A673 (cell line): Measurements from ENCODE around the gene VWA5B2. TPM values are rescaled to one million over a fixed set of nuclear protein-coding genes. Genes with fewer than 3 reads are reported as not detected.
A peak's percentile ranks its signal among the peaks of the same experiment; 100 is the strongest.
"Not testable (repeated sequence)": the region's sequence is repeated elsewhere in the genome, so short reads cannot be mapped to it uniquely, and the experiment has no call there.

Experiments used
- BruUV-seq: library from RNA; stranded (reverse); fragments of 400-500 nt; replicated peaks from 2 replicates; lab custom pipeline; 2021; lab: Mats Ljungman, UMichigan
- CTCF ChIA-PET: fragments of 300-600 bp; sonication (Branson Sonifier 250); formaldehyde crosslinking; loops from one replicate; lab custom pipeline; 2022; ENCODE audit warnings: antibody characterized with exemption; lab: Charles Lee
- POLR2A ChIA-PET: fragments of 300-600 bp; sonication (Branson Sonifier 250); formaldehyde crosslinking; loops from one replicate; lab custom pipeline; 2022; ENCODE audit warnings: antibody characterized with exemption; ENCODE audit not compliant: low non-redundant PET; lab: Charles Lee
- DNase-seq: peaks from one replicate; pipeline ENCODE4 v3.0.0-alpha.2; 2015; ENCODE audit warnings: low spot score
- H3K27ac ChIP-seq: fragments of 200-600 bp; sonication (generic); 2 replicates; pipeline ENCODE4 v1.5.1; 2016; ENCODE audit warnings: mixed run types, low read depth, mild to moderate bottlenecking, mixed read lengths, antibody characterized with exemption, low read length; ENCODE audit not compliant: poor library complexity, severe bottlenecking
- H3K27me3 ChIP-seq: fragments of 200-600 bp; sonication (generic); replicated peaks from 2 replicates; pipeline ENCODE4 v1.6.1; 2017; ENCODE audit warnings: mixed run types, low read depth, mild to moderate bottlenecking, mixed read lengths, antibody characterized with exemption, low read length; ENCODE audit not compliant: insufficient read depth, poor library complexity
- H3K36me3 ChIP-seq: fragments of 200-600 bp; sonication (generic); 2 replicates; pipeline ENCODE4 v1.6.1; 2016; ENCODE audit warnings: mixed run types, mild to moderate bottlenecking, mixed read lengths, antibody characterized with exemption, low read length; ENCODE audit not compliant: insufficient read depth, poor library complexity, severe bottlenecking
- H3K4me1 ChIP-seq: fragments of 200-600 bp; sonication (generic); 2 replicates; pipeline ENCODE4 v1.6.1; 2017; ENCODE audit warnings: mixed run types, mild to moderate bottlenecking, mixed read lengths, antibody characterized with exemption, low read length; ENCODE audit not compliant: insufficient read depth, poor library complexity, severe bottlenecking
- H3K4me3 ChIP-seq: fragments of 200-600 bp; sonication (generic); 2 replicates; pipeline ENCODE4 v1.5.1; 2016; ENCODE audit warnings: low read depth, mixed run types, mild to moderate bottlenecking, mixed read lengths, low read length; ENCODE audit not compliant: poor library complexity, severe bottlenecking
- H3K9me3 ChIP-seq: fragments of 200-600 bp; sonication (generic); 2 replicates; pipeline ENCODE4 v1.6.1; 2016; ENCODE audit warnings: mixed run types, low read depth, mild to moderate bottlenecking, mixed read lengths, antibody characterized with exemption, low read length; ENCODE audit not compliant: poor library complexity, severe bottlenecking
- EZH2 ChIP-seq: fragments of 200-600 bp; sonication (generic); IDR thresholded peaks from 2 replicates; pipeline ENCODE4 v1.6.1; 2017; ENCODE audit warnings: borderline replicate concordance, low read depth, mild to moderate bottlenecking, mixed read lengths, antibody characterized with exemption, low read length; ENCODE audit not compliant: poor library complexity, severe bottlenecking
- intact Hi-C: fragments of 100-400 bp; cut with micrococcal nuclease; formaldehyde crosslinking; loops from one replicate; pipeline ENCODE4 v1.10.0; 2022; ENCODE audit not compliant: unreplicated experiment
- total RNA-seq: library from RNA; stranded (reverse); gene quantifications from 2 replicates; pipeline ENCODE4 v1.2.3, GENCODE V29; 2021
- TF ChIP-seq, protein P1 (sequence below): fragments of 300-800, 200-600 bp; sonication (generic); conservative IDR thresholded peaks from 2 replicates; pipeline ENCODE4 v1.5.1; 2017; ENCODE audit warnings: low read depth, mild to moderate bottlenecking, antibody characterized with exemption, low read length, moderate library complexity, mixed read lengths

Gene VWA5B2
- total RNA-seq, 1 experiment from 2014 or later, result 0.13 TPM

DNA sequence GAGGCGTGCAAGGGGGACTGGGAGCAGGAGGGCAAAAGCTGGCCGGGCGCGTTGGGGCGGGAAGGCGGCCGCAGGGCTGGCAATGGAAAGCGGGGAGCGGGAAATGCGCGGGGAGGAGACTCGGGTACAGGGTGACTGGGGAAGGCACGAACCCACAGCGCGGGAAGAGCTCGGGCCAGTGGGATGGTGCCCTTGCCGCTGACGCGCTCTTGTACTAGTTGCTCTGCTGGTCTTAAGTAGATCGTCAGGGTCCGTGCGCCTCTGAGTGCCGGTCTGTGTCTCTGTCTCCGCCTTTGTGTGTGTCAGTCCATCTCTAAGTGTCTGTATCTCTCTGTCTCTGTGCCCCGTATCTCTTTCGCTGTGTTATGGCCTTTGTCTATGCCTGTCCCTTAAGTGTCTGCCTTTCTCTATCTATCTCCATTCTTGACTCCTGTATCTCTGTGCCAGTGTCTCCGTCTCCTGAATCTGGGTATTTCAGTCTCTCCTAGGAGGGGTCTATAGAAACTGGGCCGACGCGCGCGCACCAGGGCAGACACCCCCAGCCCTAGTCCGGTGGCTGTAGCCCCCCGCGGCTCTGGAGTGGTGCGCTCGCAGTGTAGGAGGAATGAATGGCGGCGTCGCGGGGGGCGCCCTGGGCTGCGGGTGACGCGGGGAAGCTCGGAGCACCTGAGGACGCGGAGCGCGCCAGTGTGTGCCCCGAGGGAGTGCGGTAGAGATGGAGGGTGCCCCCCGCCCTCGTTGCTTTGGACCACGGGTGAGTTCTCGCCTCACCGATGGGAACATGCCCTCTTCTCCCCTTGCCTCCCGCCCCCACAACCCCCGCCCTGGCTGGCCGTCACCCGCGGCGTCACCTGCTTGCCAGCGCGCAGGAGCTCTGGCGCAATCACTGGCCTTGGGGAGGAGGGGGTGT lies 32.7 kb downstream of the VWA5B2 start:
- CTCF ChIA-PET, result interaction anchor here (0.6 kb wide), 1 partner anchor 12 kb away, joined by 11 read pairs; no protein-coding TSS in a partner anchor
- POLR2A ChIA-PET, result no interaction called here
- H3K27ac ChIP-seq, result no peak overlapping the region
- peaks cover 25% of the 10 kb centered on the region for H3K27me3 ChIP-seq
- peaks cover 11% of the 10 kb centered on the region for H3K4me1 ChIP-seq
- no peaks in the 10 kb centered on the region for H3K9me3 ChIP-seq
- H3K4me3 ChIP-seq, result peak overlapping the region; percentile 51
- intact Hi-C loops, result no loop called here
- BruUV-seq, result no TSS peak
- DNase-seq, result peak; percentile 37
- TF ChIP-seq, protein P1, sequence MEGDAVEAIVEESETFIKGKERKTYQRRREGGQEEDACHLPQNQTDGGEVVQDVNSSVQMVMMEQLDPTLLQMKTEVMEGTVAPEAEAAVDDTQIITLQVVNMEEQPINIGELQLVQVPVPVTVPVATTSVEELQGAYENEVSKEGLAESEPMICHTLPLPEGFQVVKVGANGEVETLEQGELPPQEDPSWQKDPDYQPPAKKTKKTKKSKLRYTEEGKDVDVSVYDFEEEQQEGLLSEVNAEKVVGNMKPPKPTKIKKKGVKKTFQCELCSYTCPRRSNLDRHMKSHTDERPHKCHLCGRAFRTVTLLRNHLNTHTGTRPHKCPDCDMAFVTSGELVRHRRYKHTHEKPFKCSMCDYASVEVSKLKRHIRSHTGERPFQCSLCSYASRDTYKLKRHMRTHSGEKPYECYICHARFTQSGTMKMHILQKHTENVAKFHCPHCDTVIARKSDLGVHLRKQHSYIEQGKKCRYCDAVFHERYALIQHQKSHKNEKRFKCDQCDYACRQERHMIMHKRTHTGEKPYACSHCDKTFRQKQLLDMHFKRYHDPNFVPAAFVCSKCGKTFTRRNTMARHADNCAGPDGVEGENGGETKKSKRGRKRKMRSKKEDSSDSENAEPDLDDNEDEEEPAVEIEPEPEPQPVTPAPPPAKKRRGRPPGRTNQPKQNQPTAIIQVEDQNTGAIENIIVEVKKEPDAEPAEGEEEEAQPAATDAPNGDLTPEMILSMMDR, result no peak
- no peak for TF ChIP-seq EZH2
- no peaks in the 10 kb centered on the region for H3K36me3 ChIP-seq

DNA sequence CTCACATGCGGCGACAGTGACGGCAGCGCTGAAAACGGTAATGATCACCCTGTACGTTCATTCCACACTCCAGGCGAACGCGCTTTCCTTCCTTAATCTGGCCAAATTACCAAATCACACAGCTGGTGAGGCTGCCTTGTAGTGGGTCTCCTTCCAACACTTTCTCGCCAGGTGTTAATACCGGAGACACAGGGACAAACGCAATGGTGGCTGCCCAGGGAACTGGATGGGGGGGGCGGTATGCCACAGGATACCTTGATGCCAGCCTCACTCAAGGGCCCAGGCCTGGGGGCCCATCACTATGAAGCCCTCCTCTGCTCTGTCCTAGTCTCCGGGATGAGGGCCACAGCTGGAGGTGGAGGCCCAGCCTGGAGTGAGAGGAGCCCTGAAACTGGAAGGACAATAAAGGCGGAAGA lies 33.4 kb downstream of the VWA5B2 start:
- H3K27me3 ChIP-seq, result peaks cover 25% of the 10 kb centered on the region
- no peaks in the 10 kb centered on the region for H3K9me3 ChIP-seq
- POLR2A ChIA-PET, result no interaction called here
- no peaks in the 10 kb centered on the region for H3K36me3 ChIP-seq
- H3K27ac ChIP-seq, result no peak overlapping the region
- TF ChIP-seq, protein P1, result no peak
- TF ChIP-seq EZH2, result no peak
- DNase-seq, result no peak
- peaks cover 11% of the 10 kb centered on the region for H3K4me1 ChIP-seq
- no TSS peak for BruUV-seq
- H3K4me3 ChIP-seq, result peak overlapping the region; percentile 51
- CTCF ChIA-PET, result interaction anchor here (0.6 kb wide), 1 partner anchor 13 kb away, joined by 11 read pairs; no protein-coding TSS in a partner anchor
- intact Hi-C loops, result no loop called here

DNA sequence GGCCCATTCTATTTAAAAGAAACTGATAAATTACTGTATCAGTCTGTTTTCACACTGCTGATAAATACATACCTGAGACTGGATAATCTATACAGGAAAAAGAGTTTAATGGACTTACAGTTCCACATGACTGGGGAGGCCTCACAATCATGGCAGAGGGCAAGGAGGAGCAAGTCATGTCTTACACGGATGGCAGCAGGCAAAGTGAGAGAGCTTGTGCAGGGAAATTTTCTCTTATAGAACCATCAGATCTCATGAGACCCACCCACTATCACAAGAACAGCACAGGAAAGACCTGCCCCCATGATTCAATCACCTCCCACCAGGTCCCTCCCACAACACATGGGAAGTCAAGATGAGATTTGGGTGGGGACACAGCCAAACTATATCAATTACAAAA lies 37.9 kb downstream of the VWA5B2 start:
- intact Hi-C loops, H3K4me1 ChIP-seq, POLR2A ChIA-PET, BruUV-seq, H3K36me3 ChIP-seq, H3K27ac ChIP-seq, H3K4me3 ChIP-seq, H3K9me3 ChIP-seq, CTCF ChIA-PET, DNase-seq: not testable (repeated sequence)
- peaks cover 11% of the 10 kb centered on the region for H3K27me3 ChIP-seq
